ENCODE data around the gene KBTBD4. TPM values are rescaled to one million over a fixed set of nuclear protein-coding genes. Genes with fewer than 3 reads are reported as not detected.
"Not testable (repeated sequence)": the region's sequence is repeated elsewhere in the genome, so short reads cannot be mapped to it uniquely, and the experiment has no call there.

The KBTBD4 gene
- total RNA-seq, 1 experiment from 2014 or later = 12.5 TPM

DNA sequence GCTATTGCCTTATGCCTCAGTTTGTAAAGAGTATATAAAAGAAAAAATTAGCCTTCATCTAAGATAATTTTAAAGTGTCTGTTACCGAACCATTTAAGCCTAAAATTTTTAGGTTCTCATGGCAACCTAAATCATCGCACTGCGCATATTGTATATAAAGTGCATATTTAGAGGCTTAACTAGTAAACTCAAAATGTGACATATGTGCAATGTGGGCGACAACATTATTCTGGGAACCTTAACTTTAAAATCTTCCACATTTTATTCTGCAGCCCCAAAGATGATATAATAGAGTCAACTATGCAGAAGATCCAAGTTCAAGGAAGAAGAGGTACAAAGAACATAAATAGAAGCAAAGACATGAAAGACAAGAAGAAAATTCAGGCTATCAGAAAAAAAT, 48.8 kb downstream of the KBTBD4 start:
- no peaks in the 10 kb centered on the region for H3K27me3 Mint-ChIP-seq (ENCODE audit: insufficient read depth, unreplicated experiment)
- no peak for DNase-seq
- ChIA-PET POLR2A (no interaction called here), CTCF (interaction anchor here (0.5 to 1.0 kb wide), 2 partner anchors 23 to 76 kb away, joined by 3 to 4 read pairs; no protein-coding TSS in a partner anchor)
- peak overlapping the region; percentile 77 for H3K27ac Mint-ChIP-seq (ENCODE audit: unreplicated experiment)
- TF ChIP-seq, protein P1, sequence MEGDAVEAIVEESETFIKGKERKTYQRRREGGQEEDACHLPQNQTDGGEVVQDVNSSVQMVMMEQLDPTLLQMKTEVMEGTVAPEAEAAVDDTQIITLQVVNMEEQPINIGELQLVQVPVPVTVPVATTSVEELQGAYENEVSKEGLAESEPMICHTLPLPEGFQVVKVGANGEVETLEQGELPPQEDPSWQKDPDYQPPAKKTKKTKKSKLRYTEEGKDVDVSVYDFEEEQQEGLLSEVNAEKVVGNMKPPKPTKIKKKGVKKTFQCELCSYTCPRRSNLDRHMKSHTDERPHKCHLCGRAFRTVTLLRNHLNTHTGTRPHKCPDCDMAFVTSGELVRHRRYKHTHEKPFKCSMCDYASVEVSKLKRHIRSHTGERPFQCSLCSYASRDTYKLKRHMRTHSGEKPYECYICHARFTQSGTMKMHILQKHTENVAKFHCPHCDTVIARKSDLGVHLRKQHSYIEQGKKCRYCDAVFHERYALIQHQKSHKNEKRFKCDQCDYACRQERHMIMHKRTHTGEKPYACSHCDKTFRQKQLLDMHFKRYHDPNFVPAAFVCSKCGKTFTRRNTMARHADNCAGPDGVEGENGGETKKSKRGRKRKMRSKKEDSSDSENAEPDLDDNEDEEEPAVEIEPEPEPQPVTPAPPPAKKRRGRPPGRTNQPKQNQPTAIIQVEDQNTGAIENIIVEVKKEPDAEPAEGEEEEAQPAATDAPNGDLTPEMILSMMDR (IDR thresholded peaks at IDR 0.05; ENCODE audit: insufficient read depth in 1 of 2, low read depth in 1 of 2, low read length in 1 of 2, severe bottlenecking in 1 of 2, unreplicated experiment in 1 of 2) = no peak
- intact Hi-C loops (cut with micrococcal nuclease; ENCODE audit: unreplicated experiment) = loop anchor here (2.0 kb wide), 1 partner anchor 23 kb away; the partner anchor contains the start of gene CELF1
- H3K4me1 ChIP-seq = peaks cover 26% of the 10 kb centered on the region
- H3K9me3 ChIP-seq = no peaks in the 10 kb centered on the region
- H3K9me3 Mint-ChIP-seq (ENCODE audit: unreplicated experiment) = no peaks in the 10 kb centered on the region
- no peaks in the 10 kb centered on the region for H3K27me3 ChIP-seq (replicated peaks; ENCODE audit: control insufficient read depth, insufficient read depth, low read length)
- peaks cover 54% of the 10 kb centered on the region for H3K36me3 Mint-ChIP-seq (ENCODE audit: insufficient read depth, unreplicated experiment)
- H3K36me3 ChIP-seq (ENCODE audit: control insufficient read depth, insufficient read depth, low read length) = no peaks in the 10 kb centered on the region
- no TSS peak for BruUV-seq (replicated peaks)
- H3K4me1 Mint-ChIP-seq (ENCODE audit: low read depth, unreplicated experiment) = peaks cover 19% of the 10 kb centered on the region
- H3K4me3 ChIP-seq (ENCODE audit: low read depth, low read length) = no peak overlapping the region
- no peak overlapping the region for H3K4me3 Mint-ChIP-seq (ENCODE audit: unreplicated experiment)

DNA sequence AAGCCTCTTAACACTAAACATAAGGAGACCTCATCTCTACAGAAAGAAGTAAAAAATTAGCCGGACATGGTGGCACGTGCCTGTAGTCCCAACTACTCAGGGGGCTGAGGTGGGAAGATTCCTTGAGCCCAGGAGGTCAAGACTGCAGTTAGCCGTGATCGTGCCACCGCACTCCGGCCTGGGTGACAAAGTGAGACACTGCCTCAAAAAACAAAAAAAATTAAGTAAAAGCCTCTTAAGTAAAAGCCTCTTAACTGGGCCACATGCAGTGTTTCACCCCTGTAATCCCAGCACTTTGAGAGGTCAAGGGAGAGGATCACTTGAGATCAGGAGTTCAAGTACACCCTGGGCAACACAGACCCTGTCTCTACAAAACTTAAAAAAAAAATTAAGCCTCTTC, 51.6 kb downstream of the KBTBD4 start:
- POLR2A ChIA-PET = no interaction called here
- CTCF ChIA-PET = no interaction called here
- Mint-ChIP-seq H3K4me1 (ENCODE audit: low read depth, unreplicated experiment) (peaks cover 38% of the 10 kb centered on the region), H3K27me3 (ENCODE audit: insufficient read depth, unreplicated experiment) (no peaks in the 10 kb centered on the region), H3K9me3 (ENCODE audit: unreplicated experiment) (no peaks in the 10 kb centered on the region), H3K4me3 (ENCODE audit: unreplicated experiment) (no peak overlapping the region), H3K27ac (ENCODE audit: unreplicated experiment) (no peak overlapping the region), H3K36me3 (ENCODE audit: insufficient read depth, unreplicated experiment) (peaks cover 35% of the 10 kb centered on the region)
- Histone ChIP-seq H3K4me1 (peaks cover 44% of the 10 kb centered on the region), H3K9me3 (no peaks in the 10 kb centered on the region), H3K36me3 (ENCODE audit: control insufficient read depth, insufficient read depth, low read length) (no peaks in the 10 kb centered on the region), H3K4me3 (ENCODE audit: low read depth, low read length) (no peak overlapping the region), H3K27me3 (replicated peaks; ENCODE audit: control insufficient read depth, insufficient read depth, low read length) (no peaks in the 10 kb centered on the region)
- DNase-seq = no peak
- no TSS peak for BruUV-seq (replicated peaks)
- intact Hi-C loops (cut with micrococcal nuclease; ENCODE audit: unreplicated experiment) = no loop called here
- TF ChIP-seq, protein P1 (IDR thresholded peaks at IDR 0.05; ENCODE audit: insufficient read depth in 1 of 2, low read depth in 1 of 2, low read length in 1 of 2, severe bottlenecking in 1 of 2, unreplicated experiment in 1 of 2) = no peak

DNA sequence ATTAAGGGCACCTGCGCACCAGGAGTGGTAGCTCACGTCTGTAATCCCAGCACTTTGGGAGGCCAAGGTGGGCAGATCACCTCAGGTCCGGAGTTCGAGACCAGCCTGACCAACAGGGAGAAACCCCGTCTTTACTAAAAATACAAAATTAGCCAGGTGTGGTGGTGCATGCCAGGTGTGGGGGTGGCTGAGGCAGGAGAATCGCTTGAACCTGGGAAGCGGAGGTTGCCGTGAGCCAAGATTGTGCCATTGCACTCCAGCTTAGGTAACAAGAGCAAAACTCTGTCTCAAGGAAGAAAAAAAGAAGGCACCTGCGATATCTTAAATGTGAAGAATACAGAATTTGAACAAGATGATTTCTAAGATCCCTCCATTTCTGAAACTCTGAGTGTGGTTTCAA, 52.7 kb downstream of the KBTBD4 start:
- DNase-seq; H3K9me3 ChIP-seq; H3K4me3 ChIP-seq (ENCODE audit: low read depth, low read length); H3K27me3 Mint-ChIP-seq (ENCODE audit: insufficient read depth, unreplicated experiment); CTCF ChIA-PET; H3K4me3 Mint-ChIP-seq (ENCODE audit: unreplicated experiment); H3K36me3 ChIP-seq (ENCODE audit: control insufficient read depth, insufficient read depth, low read length); POLR2A ChIA-PET; BruUV-seq (replicated peaks); intact Hi-C loops (cut with micrococcal nuclease; ENCODE audit: unreplicated experiment); H3K27me3 ChIP-seq (replicated peaks; ENCODE audit: control insufficient read depth, insufficient read depth, low read length); H3K9me3 Mint-ChIP-seq (ENCODE audit: unreplicated experiment): not testable (repeated sequence)
- Mint-ChIP-seq H3K27ac (ENCODE audit: unreplicated experiment) (peak overlapping the region; percentile 15), H3K36me3 (ENCODE audit: insufficient read depth, unreplicated experiment) (peaks cover 34% of the 10 kb centered on the region), H3K4me1 (ENCODE audit: low read depth, unreplicated experiment) (peaks cover 38% of the 10 kb centered on the region)
- peaks cover 38% of the 10 kb centered on the region for H3K4me1 ChIP-seq

Data from Caco-2 (cell line).